Measurements from ENCODE around the gene ADAMTSL3. TPM values are rescaled to one million over a fixed set of nuclear protein-coding genes. Genes with fewer than 3 reads are reported as not detected.

The ADAMTSL3 gene
- total and polyA plus RNA-seq, 2 of the 8 experiments (the other 6 are each of a cell fraction or from before 2014, with no cell fraction given): 0.35 to 1.4 TPM

GRCh38 chr15:83732196-83732595 is 78.3 kb downstream of the ADAMTSL3 start:
- no peaks in the 10 kb centered on the region for H4K20me1 ChIP-seq (replicated peaks in 1 of 2; ENCODE audit: control insufficient read depth in 1 of 2, insufficient read depth in 2 of 2, low read length in 2 of 2)
- CTCF ChIA-PET (ENCODE audit: partially characterized antibody): no interaction called here
- DNase-seq (ENCODE audit: low read depth in 1 of 2, low spot score in 2 of 2) (no peak), FAIRE-seq (no peak)
- H3K79me1 ChIP-seq (ENCODE audit: low read depth, low read length): no peaks in the 10 kb centered on the region
- H3K27me3 ChIP-seq (replicated peaks in 1 of 4; ENCODE audit: control insufficient read depth in 3 of 4, extremely low read depth in 1 of 4, insufficient read depth in 3 of 4, low read length in 3 of 4): no peaks in the 10 kb centered on the region
- H3K9me3 ChIP-seq (ENCODE audit: insufficient read depth in 2 of 2, low read depth in 1 of 2, low read length in 1 of 2): no peaks in the 10 kb centered on the region
- no peak overlapping the region for H2AK5ac ChIP-seq (ENCODE audit: low read depth, low read length)
- no peak overlapping the region for H2BK12ac ChIP-seq (ENCODE audit: low read depth, low read length)
- no peak overlapping the region for H3K56ac ChIP-seq (replicated peaks; ENCODE audit: insufficient read length, low read depth, low read length)
- WGBS, 2 experiments (ENCODE audit: extremely low coverage in 1 of 2, insufficient coverage in 1 of 2, insufficient read length in 1 of 2, insufficient replicate concordance in 2 of 2, low coverage in 1 of 2, low lambda C conversion rate in 2 of 2, missing lambda C conversion rate in 1 of 2): 89% methylated on average over 1 of the region's 1 CpG; no CpG with 5 or more reads in 1 of the 2 experiments
- H3K4me2 ChIP-seq (ENCODE audit: insufficient read depth in 1 of 2, low read depth in 2 of 2, low read length in 2 of 2): no peak overlapping the region
- no peak overlapping the region for H3K14ac ChIP-seq (ENCODE audit: insufficient read length)
- no peaks in the 10 kb centered on the region for H3K79me2 ChIP-seq (ENCODE audit: control insufficient read depth in 1 of 2, insufficient read depth in 2 of 2, low read length in 2 of 2)
- H3K9ac ChIP-seq (replicated peaks in 1 of 4; ENCODE audit: extremely low read depth in 1 of 4, low read depth in 3 of 4, low read length in 3 of 4): no peak overlapping the region
- H3K18ac ChIP-seq (ENCODE audit: extremely low read depth, low read length): no peak overlapping the region
- no peak overlapping the region for H3K23ac ChIP-seq (ENCODE audit: insufficient read length)
- 0 out of 2 replicates have a peak, but pooled peaks cover 2% of the 10 kb centered on the region for H3K23me2 ChIP-seq (ENCODE audit: low read depth, low read length)
- no peak overlapping the region for H2BK15ac ChIP-seq (ENCODE audit: low read length)
- no peak overlapping the region for H2BK5ac ChIP-seq (ENCODE audit: low read depth, low read length)
- H4K91ac ChIP-seq (replicated peaks; ENCODE audit: insufficient read length, low read length): no peak overlapping the region
- H3K27ac ChIP-seq (ENCODE audit: low read depth, low read length): no peak overlapping the region
- POLR2A ChIA-PET (ENCODE audit: partially characterized antibody): no interaction called here
- H2AFZ ChIP-seq (ENCODE audit: low read length): no peak overlapping the region
- no peak overlapping the region for H2BK120ac ChIP-seq (replicated peaks; ENCODE audit: low read depth, low read length)
- no peak overlapping the region for H4K8ac ChIP-seq (ENCODE audit: extremely low read depth, insufficient read depth, low read length)
- no peak overlapping the region for H3K4me3 ChIP-seq (ENCODE audit: extremely low read depth in 1 of 4, insufficient read depth in 2 of 4, low read depth in 3 of 4, low read length in 4 of 4)
- H3K36me3 ChIP-seq (ENCODE audit: control insufficient read depth in 2 of 4, insufficient read depth in 4 of 4, low read length in 3 of 4): no peaks in the 10 kb centered on the region
- H3K4ac ChIP-seq (replicated peaks; ENCODE audit: insufficient read length, low read depth, low read length): no peak overlapping the region
- no peak overlapping the region for H2BK20ac ChIP-seq (ENCODE audit: low read length)
- H4K5ac ChIP-seq (ENCODE audit: insufficient read length, low read depth, low read length): no peak overlapping the region
- H3K4me1 ChIP-seq (replicated peaks in 1 of 4; ENCODE audit: control insufficient read depth in 3 of 4, insufficient read depth in 4 of 4, low read length in 3 of 4): 0 out of 7 replicates have a peak, but pooled peaks cover 0 to 3% (median 0%) of the 10 kb centered on the region in 4 experiments
- TF ChIP-seq PHF8 (conservative IDR thresholded peaks at IDR 0.05; ENCODE audit: low read depth, low read length) (no peak), ASH2L (IDR thresholded peaks at IDR 0.05; ENCODE audit: low read length) (no peak)
